ENCODE measurements around the gene UVRAG.
"Not testable (repeated sequence)": the region's sequence is repeated elsewhere in the genome, so short reads cannot be mapped to it uniquely, and the experiment has no call there.

UVRAG gene

GRCh38 chr11:76025817-76026216 is 210.8 kb downstream of the UVRAG start:
- DNase-seq (ENCODE audit: low spot score): no peak

DNA sequence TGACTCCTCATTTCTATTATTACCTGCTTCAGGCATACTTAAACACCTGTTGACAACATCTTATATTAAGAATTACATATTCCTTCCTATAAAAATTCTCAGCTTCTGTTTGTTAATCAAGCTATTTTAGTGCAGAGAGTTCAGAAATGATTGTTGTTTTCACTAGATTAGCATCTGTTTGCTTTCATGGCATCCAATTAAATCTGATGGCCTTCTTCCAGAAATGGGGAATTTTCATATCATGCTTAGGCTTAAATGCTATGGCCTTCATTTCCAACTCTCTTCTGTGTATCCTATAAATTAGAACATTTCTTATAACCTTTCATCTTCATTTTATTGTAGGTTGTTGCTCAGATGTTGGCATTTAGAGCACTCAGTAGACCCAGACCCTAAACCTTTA is 211.3 kb downstream of the UVRAG start:
- DNase-seq (ENCODE audit: low spot score): no peak

DNA sequence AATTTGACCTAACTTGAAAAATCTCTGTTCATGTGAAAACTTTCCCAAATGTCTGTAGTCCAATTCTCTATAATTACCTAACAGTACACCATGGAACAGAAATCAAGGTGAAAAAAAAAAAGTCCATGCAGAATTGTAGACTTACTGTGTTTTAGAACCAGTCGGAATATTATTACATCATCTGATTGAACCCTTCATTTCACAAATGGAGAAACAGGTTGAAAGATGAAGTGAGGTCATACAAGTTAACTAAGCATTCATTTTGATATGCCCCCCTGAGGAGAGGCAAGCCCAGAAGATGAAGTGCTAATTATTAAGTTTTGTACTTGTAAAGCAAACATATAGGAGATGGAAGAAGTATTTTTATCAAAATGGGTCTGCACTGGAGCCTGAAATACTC is 211.9 kb downstream of the UVRAG start:
- no peak for DNase-seq (ENCODE audit: low spot score)

GRCh38 chr11:76030286-76030685 is 215.3 kb downstream of the UVRAG start:
- DNase-seq (ENCODE audit: low spot score): no peak

GRCh38 chr11:76030968-76031590 is 216.1 kb downstream of the UVRAG start:
- no peak for DNase-seq (ENCODE audit: low spot score)

GRCh38 chr11:76033699-76034098 is 218.7 kb downstream of the UVRAG start:
- DNase-seq (ENCODE audit: low spot score): no peak

GRCh38 chr11:76035020-76035419 is 220.0 kb downstream of the UVRAG start:
- DNase-seq (ENCODE audit: low spot score): no peak

GRCh38 chr11:76038608-76039007 is 223.6 kb downstream of the UVRAG start:
- DNase-seq (ENCODE audit: low spot score): no peak

- DNase-seq (ENCODE audit: low spot score): no peak
These were observed 226.2 kb downstream of the UVRAG start for GRCh38 chr11:76041208-76041607.

- no peak for DNase-seq (ENCODE audit: low spot score)
These were observed 229.8 kb downstream of the UVRAG start for GRCh38 chr11:76044750-76045320.

GRCh38 chr11:76047231-76047630 is 232.2 kb downstream of the UVRAG start:
- DNase-seq (ENCODE audit: low spot score): no peak

DNA sequence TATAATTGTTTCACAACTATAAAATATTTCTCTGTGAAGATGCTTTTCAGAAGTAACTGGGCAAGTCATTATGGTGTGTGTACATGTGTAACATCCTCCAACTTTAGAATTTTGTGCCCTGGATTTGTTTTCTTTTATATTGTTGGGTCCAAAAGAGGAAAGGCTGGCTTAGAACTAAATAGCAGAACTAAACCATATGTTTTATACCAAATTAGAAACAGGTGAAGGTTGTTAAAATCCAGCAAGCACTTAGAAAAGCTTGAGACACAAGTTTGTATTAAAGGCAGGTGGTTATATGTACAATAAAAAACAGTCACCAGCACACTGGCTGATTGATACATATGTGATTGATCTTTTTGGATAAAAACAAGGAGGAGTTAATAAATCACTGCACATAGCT is 232.8 kb downstream of the UVRAG start:
- DNase-seq (ENCODE audit: low spot score): no peak

DNA sequence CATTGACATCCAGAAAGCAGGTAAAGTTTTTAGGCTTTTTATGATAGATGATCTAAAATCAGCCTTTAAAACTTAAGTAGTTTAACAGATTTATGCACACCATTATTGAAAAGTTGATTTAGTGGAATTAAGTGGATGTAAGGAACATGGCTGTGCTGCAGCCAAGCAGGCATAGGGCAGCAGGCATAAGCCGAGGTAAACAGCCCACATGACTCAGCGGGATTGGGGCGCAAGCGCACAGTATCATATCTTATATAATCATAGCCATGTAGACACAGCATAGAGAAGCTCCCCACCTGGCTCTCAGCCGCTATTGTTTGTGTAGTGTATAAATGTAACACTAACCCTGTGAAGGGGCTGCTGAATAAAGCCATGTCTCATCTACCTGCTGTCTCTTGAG is 233.8 kb downstream of the UVRAG start:
- no peak for DNase-seq (ENCODE audit: low spot score)

- no peak for DNase-seq (ENCODE audit: low spot score)
These were observed 234.5 kb downstream of the UVRAG start for GRCh38 chr11:76049511-76049910.

DNA sequence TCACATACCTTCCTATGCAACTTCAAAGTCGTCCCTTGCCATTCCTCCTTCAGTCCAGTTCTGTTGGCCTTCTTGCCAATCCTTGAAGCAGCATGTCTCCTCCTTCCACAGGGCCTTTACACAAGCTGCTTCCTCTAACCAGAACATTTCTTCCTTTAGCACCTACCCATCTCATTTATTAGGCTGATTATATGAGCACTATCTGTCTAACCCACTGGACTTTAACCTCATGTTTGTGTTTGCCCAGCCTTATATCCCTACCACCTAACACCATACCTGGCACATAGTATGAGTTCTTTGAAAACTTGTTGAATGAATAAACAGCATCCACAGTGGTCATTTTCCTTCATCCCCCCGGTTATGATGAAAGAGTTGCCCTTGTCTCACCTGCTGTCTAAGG is 236.9 kb downstream of the UVRAG start:
- DNase-seq (ENCODE audit: low spot score): no peak

- DNase-seq (ENCODE audit: low spot score): no peak
These were observed 239.3 kb downstream of the UVRAG start for GRCh38 chr11:76054330-76054729.

DNA sequence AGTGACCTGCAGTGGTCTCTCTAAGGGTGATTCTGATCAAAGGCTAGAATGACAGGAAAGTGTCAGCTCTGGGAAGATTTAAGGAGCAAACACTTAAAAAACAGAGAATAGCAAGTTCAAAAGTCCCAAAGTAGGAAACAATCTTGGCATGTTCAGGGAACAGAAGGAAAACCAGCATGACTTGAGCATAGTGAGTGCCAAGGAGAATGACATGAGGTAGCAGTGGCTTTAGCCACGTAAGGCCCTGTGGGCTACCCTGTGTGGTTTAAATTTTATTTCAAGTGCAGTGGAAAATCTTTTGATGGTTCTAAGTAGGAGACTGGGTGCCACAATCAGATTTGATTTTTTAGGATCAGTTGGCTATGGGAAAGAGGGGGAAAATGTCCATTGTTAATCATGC is 241.9 kb downstream of the UVRAG start:
- DNase-seq (ENCODE audit: low spot score): no peak

DNA sequence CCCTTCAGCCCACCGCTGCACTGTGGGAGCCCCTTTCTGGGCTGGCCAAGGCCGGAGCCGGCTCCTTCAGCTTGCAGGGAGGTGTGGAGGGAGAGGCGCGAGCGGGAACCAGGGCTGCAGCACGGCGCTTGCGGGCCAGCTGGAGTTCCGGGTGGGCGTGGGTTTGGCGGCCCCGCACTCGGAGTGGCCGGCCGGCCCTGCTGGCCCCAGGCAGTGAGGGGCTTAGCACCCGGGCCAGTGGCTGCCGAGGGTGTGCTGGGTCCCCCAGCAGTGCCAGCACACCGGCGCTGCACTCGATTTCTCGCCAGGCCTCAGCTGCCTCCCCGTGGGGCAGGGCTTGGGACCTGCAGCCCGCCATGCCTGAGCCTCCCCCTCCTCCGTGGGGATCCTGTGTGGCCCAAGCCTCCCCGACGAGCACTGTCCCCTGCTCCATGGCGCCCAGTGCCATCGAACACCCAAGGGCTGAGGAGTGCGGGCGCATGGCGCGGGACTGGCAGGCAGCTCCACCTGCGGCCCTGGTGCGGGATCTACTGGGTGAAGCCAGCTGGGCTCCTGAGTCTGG is 245.5 kb downstream of the UVRAG start:
- DNase-seq (ENCODE audit: low spot score): not testable (repeated sequence)

- no peak for DNase-seq (ENCODE audit: low spot score)
These were observed 247.7 kb downstream of the UVRAG start for GRCh38 chr11:76062733-76063132.

DNA sequence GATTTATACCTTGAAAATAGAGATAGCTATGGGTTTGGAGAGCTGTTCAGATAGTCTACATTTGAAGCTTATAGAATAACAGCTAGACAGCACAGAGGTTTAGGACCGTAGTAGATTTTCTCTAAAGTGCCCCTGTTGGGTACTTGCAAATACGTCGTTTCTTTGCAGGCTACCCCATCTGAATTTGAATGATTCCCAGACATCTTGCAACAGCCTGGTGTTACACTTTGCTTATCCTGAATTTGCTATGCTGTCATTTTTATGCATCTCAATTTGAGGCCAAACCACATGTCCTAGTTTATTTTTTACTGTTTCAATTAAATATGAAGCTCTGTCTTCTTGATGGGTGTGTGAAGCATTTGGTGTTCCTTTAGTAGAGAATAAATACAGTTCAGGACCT is 249.2 kb downstream of the UVRAG start:
- no peak for DNase-seq (ENCODE audit: low spot score)

GRCh38 chr11:76067099-76067498 is 252.1 kb downstream of the UVRAG start:
- no peak for DNase-seq (ENCODE audit: low spot score)

DNA sequence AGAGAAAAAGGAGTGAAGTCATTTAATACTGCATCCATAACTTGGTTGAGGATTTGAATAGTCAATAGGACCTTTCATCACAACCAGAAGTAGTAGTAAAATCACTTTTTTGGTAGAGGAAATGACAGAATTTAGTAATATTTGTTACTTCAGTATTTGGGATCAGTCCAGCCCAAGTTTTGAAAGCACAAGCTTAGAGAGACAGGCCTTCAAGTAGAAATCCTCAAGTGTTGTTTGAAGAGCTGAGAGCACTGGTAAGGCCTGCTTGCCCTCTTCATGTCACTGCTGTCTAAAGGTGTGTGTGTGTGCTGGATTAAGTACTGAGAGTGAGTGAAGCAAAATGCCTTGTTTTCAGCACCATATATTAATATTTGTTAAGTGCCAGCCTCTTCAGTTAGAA is 254.0 kb downstream of the UVRAG start:
- DNase-seq (ENCODE audit: low spot score): no peak

- DNase-seq (ENCODE audit: low spot score): no peak
These were observed 256.1 kb downstream of the UVRAG start for GRCh38 chr11:76071090-76071489.

DNA sequence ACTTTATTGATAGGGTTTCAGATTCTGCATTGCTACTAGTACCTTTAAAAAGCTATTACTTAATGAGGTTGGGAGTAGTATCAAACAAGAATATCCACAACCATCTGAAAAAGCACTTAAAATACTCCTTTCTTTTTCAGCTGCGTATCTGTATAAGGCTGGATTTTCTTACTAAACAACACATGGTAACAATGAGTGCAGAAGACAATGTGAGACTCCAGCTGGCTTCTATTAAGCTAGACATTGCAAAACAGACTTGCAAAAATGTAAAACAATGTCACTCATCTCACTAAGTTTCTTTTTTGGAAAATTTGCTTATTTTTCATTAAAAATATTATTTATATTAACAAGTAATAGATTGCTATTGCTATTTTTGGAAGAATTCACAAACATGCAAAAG is 258.7 kb downstream of the UVRAG start:
- DNase-seq (ENCODE audit: low spot score): no peak

All from germinal center (tissue), 1 donor.